NCI-H1105 (cell line): ENCODE measurements around the gene UBE2K.
A peak's percentile ranks its signal among the peaks of the same experiment; 100 is the strongest.
"Not testable (repeated sequence)": the region's sequence is repeated elsewhere in the genome, so short reads cannot be mapped to it uniquely, and the experiment has no call there.

Experiments
- DNase-seq: peaks from one replicate; lab custom pipeline; 2025; lab: John Stamatoyannopoulos, UW

UBE2K gene

DNA sequence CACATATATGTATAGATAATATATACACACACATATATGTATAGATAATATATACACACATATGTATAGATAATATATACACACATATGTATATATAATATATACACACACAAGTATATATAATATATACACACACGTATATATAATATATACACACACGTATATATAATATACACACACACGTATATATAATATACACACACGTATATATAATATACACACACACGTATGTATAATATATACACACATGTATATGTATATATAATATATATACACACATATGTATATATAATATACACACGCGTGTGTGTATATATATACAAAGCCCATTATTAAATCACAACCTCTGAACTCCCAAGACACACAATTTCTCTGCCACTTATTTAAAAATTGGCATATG, 8.0 kb upstream of the UBE2K start:
- no peak for DNase-seq

DNA sequence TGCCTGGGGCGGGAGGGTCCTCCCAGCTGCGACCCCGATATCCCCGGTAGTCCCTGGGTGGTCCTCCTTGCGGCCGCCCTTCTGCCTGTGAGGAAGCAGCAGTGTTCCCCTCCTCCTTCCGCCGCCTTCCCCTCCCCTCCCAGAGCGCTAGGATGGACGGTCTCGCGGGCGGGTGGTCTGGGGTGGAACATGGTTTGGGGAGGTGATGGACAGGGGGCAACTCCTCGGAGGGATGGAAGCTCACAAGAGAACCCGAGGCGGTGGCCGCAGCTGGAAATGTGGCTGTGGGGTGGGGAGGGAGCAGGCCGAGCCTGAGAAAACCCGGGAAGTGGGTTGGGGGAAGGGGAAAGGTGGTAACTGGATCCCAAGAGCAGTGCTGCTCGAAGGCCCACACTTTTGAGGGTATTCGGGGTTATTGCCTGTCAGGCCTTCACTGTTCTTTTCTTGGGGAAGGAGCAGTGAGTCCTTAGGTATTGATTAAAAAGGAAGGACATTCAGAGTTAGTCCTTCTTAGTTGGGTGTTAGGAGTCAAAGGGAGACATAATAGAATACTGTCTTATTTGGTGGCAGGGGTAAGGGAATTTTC, 581 bp downstream of the UBE2K start:
- DNase-seq, result peak; percentile 2

DNA sequence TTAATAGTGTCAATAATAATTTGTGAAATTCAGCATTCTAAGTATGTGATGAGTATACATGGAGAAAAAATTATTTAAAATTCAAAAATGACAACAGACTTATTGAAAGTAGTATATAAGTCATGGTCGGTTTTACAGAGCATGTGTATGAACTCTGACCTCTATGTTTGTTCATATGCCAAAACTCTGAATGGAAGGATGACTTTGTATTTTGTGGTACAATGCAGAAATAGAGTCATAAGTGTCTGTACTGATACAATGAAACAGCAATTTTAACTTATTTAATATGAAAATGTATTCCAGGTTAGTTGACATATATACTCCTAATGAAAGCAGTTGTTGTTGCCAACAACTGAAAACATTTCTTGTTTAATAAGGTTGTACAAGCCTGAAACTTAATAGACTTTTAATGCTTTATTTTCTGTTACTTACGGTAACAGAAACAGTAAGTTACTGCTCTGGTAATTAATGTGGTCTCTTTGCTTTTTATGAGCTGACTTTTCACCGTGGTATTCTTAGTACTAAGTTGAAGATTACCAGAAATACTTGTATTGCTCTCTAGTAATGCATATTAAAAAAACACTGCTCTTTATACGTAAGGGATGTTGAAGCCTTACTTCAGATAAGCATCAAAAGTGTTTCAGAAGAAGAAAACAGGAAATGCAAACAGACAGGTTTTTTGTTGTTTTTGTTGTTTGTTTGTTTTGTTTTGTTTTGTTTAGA, 1.9 kb downstream of the UBE2K start:
- no peak for DNase-seq

DNA sequence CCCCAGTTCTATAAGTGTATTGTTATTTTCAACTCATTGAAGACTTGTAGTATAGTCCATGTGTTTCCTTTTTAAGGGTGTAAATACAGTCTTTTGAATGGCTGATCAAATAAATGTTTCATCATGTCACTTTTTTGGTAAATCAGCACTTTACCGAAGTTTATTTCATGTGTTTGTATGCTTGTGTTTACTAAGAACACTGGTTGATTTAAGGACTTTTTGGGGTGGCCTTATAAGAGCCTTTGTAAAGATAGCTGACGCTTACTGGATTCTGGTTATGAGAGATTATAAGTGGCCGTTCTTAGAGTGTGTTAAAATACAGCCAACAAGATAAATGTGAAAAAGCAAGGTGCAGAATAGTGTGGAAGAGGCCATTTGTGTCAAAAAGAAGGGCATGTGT, 2.6 kb downstream of the UBE2K start:
- no peak for DNase-seq

DNA sequence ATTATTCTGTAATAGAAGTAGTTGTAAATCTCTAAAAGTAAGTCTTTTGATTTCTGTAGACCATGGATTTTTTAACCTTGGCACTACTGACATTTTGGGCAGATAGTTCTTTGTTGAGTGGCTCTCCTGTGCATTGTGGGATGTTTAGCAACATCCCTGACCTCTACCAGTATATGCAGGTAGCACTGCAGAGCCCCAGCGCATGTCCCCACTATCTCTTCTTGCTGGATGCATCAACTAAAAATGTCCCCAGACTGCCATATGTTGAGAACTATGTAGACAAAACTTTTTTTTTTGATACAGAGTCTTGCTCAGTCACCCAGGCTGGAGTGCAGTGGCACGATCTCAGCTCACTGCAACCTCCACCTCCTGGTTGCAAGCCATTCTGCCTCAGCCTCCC, 4.8 kb downstream of the UBE2K start:
- no peak for DNase-seq

DNA sequence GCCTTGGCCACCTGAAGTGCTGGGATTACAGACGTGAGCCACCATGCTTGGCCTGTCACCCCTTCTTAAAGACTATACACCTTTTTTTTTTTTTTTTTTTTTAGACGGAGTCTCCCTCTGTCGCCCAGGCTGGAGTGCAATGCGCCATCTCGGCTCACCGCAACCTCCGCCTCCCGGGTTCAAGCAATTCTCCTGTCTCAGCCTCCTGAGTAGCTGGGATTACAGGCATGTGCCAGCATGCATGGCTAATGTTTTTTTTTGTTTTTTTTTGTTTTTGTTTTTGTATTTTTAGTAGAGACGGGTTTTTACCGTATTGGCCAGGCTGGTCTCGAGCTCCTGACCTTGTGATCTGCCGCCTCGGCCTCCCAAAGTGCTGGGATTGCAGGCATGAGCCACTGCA, 6.9 kb downstream of the UBE2K start:
- not testable (repeated sequence) for DNase-seq

DNA sequence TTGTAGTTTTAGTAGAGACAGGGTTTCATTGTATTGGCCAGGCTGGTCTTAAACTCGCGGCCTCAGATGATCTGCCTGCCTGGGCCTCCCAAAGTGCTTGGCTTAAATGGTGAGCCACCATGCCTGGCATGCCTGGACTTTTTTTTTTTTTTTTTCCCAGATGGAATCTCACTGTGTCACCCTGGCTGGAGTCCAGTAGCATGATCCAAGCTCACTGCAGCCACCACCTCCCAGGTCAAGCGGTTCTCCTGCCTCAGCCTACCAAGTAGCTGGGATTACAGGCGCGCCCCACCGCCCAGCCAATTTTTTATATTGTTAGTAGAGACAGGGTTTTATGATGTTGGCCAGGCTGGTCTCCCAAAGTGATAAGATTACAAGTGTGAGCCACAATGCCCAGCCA, 8.4 kb downstream of the UBE2K start:
- DNase-seq, result no peak

DNA sequence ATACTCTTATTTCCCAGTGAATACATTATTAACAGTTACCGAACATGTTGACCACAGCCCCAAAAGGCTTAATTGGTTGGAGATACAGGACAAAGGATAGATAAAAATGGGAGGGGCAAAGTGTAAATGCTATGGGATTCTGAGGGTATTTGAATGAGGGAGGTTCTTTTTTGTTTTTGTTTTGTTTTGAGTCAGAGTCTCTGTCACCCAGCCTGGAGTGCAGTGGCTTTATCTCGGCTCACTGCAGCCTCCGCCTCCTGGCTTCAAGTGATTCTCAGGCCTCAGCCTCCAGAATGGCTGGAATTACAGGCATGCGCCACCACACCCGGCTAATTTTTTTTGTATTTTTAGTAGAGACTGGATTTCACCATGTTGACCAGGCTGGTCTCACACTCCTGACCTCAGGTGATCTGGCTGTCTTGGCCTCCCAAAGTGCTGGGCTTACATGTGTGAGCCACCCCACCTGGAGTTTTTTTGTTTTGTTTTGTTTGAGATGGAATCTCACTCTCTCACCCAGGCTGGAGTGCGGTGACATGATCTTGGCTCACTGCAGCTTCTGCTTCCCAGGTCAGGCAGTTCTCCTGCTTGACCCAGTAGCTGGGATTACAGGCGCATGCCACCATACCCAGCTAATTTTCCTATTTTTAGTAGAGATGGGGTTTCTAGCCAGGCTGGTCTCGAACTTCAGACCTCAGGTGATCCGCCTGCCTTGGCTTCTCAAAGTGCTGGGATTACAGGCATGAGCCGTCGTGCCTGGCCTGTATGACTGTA, 9.0 kb downstream of the UBE2K start:
- no peak for DNase-seq

DNA sequence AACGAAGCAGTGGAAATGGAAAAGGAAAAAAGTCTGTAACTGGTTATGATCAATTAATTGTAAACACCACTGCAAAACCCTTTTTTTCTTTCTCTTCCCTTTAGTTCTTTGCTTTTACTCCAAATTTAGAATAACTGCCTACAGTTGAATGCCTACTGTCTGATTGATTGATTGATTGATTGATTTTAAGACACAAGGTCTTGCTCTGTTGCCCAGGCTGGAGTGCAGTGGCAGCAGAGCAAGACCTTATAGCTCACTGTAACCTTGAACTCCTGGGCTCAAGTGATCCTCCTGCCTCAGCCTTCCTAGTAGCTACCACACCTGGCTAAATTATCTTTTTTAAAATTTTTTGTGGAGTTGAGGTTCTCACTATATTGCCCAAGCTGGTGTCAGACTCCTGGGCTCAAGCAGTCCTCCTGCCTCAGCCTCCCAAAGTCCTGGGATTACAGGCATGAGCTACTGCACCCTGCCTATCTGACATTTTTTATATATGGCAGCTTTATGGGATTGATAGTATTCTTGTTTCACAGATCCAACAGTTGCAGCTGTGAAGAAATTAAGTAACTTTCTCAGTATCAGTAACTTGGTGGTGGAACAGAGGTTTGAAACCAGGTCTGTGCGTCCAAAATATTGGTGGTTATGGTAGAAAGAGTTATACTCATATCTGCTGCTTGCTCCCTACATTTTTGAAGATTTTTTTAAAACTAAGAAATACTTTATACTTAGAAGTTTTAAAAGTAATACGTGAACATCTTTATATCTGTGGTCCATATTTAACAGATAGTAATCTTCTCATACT, 12.4 kb downstream of the UBE2K start:
- DNase-seq, result no peak

DNA sequence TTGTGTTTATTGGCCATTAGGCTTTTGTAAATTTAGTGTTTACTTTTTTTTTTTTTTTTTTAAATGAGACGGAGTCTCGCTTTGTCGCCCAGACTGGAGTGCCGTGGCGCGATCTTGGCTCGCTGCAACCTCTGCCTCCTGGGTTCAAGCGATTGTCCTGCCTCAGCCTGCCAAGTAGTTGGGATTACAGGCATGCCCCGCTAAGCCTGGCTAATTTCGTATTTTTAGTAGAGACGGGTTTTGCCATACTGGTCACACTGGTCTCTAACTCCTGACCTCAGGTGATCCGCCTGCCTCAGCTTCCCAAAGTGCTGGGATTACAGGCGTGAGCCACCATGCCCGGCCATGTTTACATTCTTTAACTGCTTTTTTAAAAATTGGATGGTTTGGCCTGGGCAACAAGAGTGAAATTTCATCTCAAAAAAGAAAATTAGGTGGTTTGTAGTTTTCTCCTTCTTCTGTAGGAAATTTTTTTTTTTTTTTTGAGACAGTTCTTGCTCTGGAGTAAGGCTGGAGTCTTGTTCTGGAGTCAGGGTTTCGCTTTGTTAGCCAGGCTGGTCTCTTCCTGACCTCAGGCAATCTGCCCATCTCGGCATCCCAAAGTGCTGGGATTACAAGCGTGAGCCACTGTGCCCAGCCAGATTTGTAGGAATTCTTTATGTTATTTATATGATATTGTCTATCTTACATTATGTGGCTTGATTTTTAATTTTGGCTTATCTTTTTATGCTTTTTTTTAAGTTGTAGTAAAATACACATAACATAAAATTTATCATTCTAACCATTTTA, 15.1 kb downstream of the UBE2K start:
- no peak for DNase-seq

DNA sequence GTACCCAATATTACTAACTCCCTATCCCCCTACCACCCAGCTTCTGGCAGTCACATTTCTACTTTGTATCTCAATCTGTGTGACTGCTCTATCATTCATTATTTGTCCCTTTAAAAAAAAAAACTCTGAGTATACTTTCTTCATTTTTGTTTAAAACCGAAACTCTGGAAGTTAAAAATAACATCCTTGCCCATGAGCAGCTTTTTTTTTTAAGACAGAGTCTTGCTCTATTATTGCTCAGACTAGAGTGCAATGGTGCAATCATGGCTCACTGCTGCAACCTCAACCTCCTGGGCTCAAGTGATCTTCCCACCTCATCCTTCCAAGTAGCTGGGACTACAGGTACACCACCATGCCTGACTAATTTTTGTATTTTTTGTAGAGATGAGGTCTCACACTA, 15.8 kb downstream of the UBE2K start:
- no peak for DNase-seq

DNA sequence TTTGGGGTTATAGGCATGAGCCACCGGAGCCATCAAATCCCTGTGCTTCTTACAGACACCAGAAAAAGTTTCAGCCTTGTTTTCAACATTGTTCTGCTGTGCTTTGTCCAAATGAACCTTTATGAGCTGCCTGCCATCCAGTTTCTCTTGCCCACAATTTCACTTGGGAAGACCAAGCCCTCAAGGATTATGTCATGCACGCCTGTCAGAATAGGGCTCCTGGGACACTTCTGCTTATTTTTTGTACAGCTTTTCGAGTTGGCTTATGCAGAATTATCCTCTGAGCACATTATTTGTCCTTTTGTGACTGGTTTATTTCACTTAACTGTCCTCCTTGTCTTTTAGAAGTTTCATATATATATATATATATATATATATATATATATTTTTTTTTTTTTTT, 16.2 kb downstream of the UBE2K start:
- DNase-seq, result no peak

DNA sequence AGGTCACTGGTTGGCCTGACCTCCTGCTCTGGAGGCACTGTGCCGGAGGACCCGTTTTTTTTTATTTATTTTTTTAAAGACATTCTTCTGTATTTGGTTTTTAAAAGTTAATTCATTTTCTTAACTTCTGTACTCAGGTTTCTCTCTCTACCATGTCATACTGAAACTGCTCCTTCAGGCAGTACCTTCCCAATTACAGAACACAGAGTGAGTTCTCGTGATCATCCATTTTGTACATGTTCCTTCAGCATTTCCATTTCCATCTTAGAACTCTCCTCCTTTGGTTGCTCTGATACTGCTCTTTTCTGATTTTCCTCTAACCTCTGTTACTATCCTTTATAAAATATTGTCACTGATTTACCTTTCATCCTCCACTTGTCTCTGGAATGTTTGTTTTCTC, 17.9 kb downstream of the UBE2K start:
- DNase-seq, result no peak

DNA sequence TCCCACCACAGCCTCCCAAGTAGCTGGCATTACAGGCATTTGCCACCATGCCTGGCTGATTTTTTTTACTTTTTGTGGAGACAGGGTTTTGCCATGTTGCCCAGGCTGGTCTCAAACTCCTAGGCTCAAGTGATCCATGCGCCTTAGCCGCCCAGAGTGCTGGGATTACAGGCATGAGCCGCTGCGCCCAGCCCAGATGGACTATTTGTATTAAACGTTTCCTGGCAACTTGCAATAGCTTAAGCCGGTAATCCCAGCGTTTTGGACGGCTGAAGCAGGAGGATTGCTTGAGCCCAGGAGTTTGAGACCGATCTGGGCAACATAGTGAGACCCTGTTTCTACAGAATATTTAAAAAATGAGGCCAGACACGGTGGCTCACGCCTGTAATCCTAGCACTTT, 18.4 kb downstream of the UBE2K start:
- no peak for DNase-seq

DNA sequence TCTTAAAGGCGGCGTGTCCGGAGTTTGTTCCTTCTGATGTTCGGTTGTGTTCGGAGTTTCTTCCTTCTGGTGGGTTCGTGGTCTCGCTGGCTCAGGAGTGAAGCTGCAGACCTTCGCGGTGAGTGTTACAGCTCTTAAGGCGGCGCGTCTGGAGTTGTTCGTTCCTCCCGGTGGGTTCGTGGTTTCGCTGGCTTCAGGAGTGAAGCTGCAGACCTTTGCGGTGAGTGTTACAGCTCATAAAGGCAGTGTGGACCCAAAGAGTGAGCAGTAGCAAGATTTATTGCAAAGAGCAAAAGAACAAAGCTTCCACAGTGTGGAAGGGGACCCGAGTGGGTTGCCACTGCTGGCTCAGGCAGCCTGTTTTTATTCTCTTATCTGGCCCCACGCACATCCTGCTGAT, 19.8 kb downstream of the UBE2K start:
- not testable (repeated sequence) for DNase-seq

DNA sequence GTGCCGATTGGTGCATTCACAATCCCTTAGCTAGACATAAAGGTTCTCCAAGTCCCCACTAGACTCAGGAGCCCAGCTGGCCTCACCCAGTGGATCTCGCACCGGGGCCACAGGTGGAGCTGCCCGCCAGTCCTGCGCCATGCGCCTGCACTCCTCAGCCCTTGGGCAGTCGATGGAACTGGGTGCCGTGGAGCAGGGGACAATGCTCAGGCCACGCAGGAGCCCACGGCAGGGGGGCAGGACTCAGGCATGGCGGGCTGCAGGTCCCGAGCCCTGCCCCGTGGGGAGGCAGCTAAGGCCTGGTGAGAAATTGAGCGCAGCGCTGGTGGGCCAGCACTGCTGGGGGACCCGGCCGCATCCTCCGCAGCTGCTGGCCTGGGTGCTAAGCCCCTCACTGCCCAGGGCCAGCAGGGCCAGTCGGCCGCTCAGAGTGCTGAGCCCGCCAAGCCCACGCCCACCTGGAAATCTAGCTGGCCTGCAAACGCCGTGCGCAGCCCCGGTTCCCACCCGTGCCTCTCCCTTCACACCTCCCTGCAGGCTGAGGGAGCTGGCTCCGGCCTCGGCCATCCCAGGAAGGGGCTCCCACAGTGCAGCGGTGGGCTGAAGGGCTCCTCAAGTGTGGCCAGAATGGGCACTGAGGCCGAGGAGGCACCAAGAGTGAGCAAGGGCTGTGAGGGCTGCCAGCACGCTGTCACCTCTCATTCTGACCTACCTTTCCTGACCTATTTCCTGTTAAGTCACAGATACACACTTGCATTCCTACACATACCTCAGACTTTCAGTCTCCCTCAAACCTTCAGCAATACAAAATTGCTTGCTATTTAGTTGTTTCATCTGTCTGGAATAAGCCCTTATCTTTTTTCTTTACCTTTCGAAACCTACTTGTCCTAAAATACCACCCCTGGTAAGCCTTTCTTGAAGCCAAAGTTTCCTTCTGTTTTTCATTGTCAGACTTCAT, 20.7 kb downstream of the UBE2K start:
- DNase-seq, result no peak

DNA sequence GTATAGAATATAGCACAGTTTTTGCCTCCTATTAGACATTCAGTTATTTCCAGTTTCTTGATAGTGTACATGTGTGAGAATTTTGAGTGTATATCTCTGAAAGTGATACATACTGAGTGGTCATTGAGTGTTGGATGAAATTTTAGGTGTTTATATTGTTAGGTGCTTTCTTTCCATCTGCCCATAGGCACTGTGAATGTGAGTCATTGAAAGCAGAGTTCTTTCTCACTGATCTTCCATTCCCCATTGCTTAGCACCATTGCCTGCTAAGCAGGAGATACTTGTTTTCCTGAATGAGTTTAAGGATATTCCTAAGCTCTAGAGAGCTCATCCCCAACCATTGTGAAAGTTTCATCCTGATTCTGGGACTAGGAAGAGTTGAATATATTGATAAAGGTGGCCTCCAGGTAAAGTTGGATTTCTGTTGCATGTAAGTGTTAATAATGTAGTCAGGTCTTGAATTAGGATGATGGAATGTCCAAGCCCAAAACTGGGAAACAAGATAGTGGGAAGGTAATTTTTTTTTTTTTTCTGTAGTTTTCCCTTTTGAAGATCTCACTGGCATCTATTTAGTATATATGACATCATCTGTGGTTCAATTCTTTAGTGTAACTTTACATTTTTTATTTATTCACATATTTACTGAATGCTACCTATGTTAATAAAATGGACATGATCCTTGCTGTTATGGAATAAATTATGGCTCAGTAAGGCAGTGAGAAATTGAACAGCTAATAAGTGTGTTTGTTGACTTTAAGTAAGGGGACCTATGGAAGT, 22.1 kb downstream of the UBE2K start:
- no peak for DNase-seq

DNA sequence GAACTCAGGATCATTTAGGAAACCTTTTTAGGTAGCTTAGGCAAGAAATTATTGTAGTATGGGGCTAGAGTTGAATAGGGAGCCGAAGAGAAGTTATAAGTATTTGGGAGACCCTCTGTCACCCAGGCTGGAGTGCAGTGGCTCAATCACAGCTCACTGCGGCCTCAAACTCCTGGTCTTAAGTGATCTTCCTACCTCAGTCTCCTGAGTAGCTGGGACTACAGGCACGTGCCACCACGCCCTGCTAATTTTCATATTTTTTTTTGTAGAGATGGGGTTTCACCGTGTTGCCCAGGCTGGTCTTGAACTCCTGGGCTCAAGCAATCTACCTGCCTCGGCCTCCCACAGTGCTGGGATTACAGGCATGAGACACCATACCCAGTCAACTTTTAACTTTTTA, 23.3 kb downstream of the UBE2K start:
- DNase-seq, result not testable (repeated sequence)

DNA sequence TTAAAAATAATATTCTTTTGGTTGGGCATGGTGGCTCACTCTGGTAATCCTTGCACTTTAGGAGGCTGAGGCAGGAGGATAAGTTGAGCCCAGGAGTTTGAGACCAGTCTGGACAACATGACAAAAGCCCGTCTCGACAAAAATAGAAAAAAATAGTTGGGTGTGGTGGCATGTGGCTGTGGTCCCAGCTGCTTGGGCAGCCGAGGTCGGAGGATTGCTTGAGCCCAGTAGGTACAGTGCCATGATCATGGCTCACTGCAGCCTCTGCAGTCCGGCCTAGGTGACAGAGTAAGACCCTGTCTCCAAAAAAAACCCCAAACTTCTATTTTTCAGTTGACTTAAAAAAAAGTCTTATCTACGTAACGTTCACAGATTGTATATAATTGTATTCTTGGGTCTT, 23.9 kb downstream of the UBE2K start:
- no peak for DNase-seq

DNA sequence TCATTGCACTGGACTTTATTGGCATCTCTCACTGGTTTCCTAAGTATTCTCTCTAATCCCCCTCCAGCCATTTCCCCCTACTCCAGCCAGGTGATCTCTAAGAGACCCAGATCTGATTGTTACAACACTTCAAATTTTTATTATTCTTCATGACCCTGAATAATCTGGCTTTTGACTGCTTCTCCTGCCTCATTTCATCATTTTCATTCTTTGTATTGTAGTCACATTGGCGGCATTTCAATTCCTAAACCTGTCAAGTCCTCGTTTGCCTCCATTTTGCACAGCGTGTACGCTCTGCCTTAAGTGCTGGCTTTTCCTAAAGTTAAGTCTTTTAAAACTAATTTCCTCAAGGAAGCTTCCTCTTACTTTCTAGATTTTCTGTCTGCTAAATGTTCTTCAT, 31.6 kb downstream of the UBE2K start:
- DNase-seq, result no peak
